ENCODE results near the gene PYGO2. TPM values are rescaled to one million over a fixed set of nuclear protein-coding genes. Genes with fewer than 3 reads are reported as not detected.
A peak's percentile ranks its signal among the peaks of the same experiment; 100 is the strongest.

The PYGO2 gene
- total RNA-seq (10 to 100 TPM; 15.0 to 23.3 (median 16.6) TPM), polyA plus RNA-seq (10 to 100 TPM; 13.6 to 26.9 (median 16.8) TPM)

GRCh38 chr1:154961207-154962155 lies at the start of gene PYGO2:
Gene PYGO2 (minus strand): TSS chr1:154961782. CDS start chr1:154961576, 206 bp downstream.
- Histone ChIP-seq H3K36me3 (peaks cover 21 to 54% (median 41%) of the 10 kb centered on the region in 4 donors), H3K27ac (peak within 1 kb of the TSS; percentile 94 to 99 (median 96)), H3K27me3 (no peaks in the 10 kb centered on the region), H3K4me3 (peak within 1 kb of the TSS; percentile 69 to 98 (median 92)), H3K4me1 (peaks cover 0 to 45% (median 39%) of the 10 kb centered on the region in 4 donors), H3K9me3 (no peaks in the 10 kb centered on the region)
- peak; percentile 59 to 87 for TF ChIP-seq POLR2A (IDR thresholded peaks at IDR 0.05)
- TF ChIP-seq CTCF (IDR thresholded peaks at IDR 0.05), result peak in 2 of 4 experiments; percentile 42 to 60
- TF ChIP-seq POLR2AphosphoS5 (IDR thresholded peaks at IDR 0.05), result peak; percentile 83 to 96 (median 90)
- no peak for TF ChIP-seq EP300 (IDR thresholded peaks at IDR 0.05)
- DNase-seq, result peak; percentile 88
- 0 to 1% methylated on average over 93 of the region's 93 CpGs for WGBS, 2 donors
- intact Hi-C loops (cut with DNase I), result loop anchor here (1.0 to 5.0 kb wide), 2 partner anchors 36 to 56 kb away; no protein-coding TSS in a partner anchor

GRCh38 chr1:155011004-155011416 lies 49.4 kb upstream of the PYGO2 start:
- no peaks in the 10 kb centered on the region for H3K9me3 ChIP-seq
- no peak overlapping the region for H3K4me3 ChIP-seq
- TF ChIP-seq EP300 (IDR thresholded peaks at IDR 0.05) (no peak), POLR2A (IDR thresholded peaks at IDR 0.05) (no peak), CTCF (IDR thresholded peaks at IDR 0.05) (no peak), POLR2AphosphoS5 (IDR thresholded peaks at IDR 0.05) (no peak)
- H3K27ac ChIP-seq, result peak overlapping the region; percentile 64 to 98 (median 97)
- H3K36me3 ChIP-seq, result peaks cover 0 to 21% (median 9%) of the 10 kb centered on the region in 4 donors
- 62 to 78% methylated on average over 5 of the region's 5 CpGs for WGBS, 2 donors
- intact Hi-C loops (cut with DNase I), result no loop called here
- H3K27me3 ChIP-seq, result no peaks in the 10 kb centered on the region
- DNase-seq, result no peak
- H3K4me1 ChIP-seq, result peaks cover 0 to 76% (median 58%) of the 10 kb centered on the region in 4 donors

- WGBS, 2 donors, result 33 to 40% methylated on average over 11 of the region's 11 CpGs
- no peaks in the 10 kb centered on the region for H3K27me3 ChIP-seq
- no peak for TF ChIP-seq POLR2A (IDR thresholded peaks at IDR 0.05)
- TF ChIP-seq CTCF (IDR thresholded peaks at IDR 0.05), result no peak
- no peak for TF ChIP-seq EP300 (IDR thresholded peaks at IDR 0.05)
- H3K27ac ChIP-seq, result peak overlapping the region; percentile 64 to 98 (median 97)
- no peak overlapping the region for H3K4me3 ChIP-seq
- H3K4me1 ChIP-seq, result peaks cover 0 to 82% (median 65%) of the 10 kb centered on the region in 4 donors
- H3K36me3 ChIP-seq, result peaks cover 0 to 15% (median 7%) of the 10 kb centered on the region in 4 donors
- intact Hi-C loops (cut with DNase I), result no loop called here
- no peaks in the 10 kb centered on the region for H3K9me3 ChIP-seq
- no peak for DNase-seq
Observed at GRCh38 chr1:155010211-155010918, 48.8 kb upstream of the PYGO2 start.

GRCh38 chr1:155009742-155010141 lies 48.2 kb upstream of the PYGO2 start:
- intact Hi-C loops (cut with DNase I), result no loop called here
- Histone ChIP-seq H3K27ac (peak overlapping the region; percentile 29 to 98 (median 97)), H3K36me3 (peaks cover 0 to 9% (median 3%) of the 10 kb centered on the region in 4 donors), H3K4me3 (no peak overlapping the region), H3K4me1 (peaks cover 0 to 88% (median 71%) of the 10 kb centered on the region in 4 donors), H3K27me3 (no peaks in the 10 kb centered on the region), H3K9me3 (no peaks in the 10 kb centered on the region)
- TF ChIP-seq EP300 (IDR thresholded peaks at IDR 0.05), result no peak
- TF ChIP-seq POLR2AphosphoS5 (IDR thresholded peaks at IDR 0.05), result no peak
- no peak for TF ChIP-seq POLR2A (IDR thresholded peaks at IDR 0.05)
- TF ChIP-seq CTCF (IDR thresholded peaks at IDR 0.05), result no peak
- WGBS, 2 donors, result 84 to 90% methylated on average over 5 of the region's 5 CpGs
- no peak for DNase-seq

Measured in sigmoid colon (tissue), 7 donors.